NCI-H226 (cell line): ENCODE results near the gene RIPK3.
"Not testable (repeated sequence)": the region's sequence is repeated elsewhere in the genome, so short reads cannot be mapped to it uniquely, and the experiment has no call there.

Experiments used
- DNase-seq: peaks from one replicate; pipeline ENCODE4 v3.0.0-alpha.2; 2015

The RIPK3 gene

DNA sequence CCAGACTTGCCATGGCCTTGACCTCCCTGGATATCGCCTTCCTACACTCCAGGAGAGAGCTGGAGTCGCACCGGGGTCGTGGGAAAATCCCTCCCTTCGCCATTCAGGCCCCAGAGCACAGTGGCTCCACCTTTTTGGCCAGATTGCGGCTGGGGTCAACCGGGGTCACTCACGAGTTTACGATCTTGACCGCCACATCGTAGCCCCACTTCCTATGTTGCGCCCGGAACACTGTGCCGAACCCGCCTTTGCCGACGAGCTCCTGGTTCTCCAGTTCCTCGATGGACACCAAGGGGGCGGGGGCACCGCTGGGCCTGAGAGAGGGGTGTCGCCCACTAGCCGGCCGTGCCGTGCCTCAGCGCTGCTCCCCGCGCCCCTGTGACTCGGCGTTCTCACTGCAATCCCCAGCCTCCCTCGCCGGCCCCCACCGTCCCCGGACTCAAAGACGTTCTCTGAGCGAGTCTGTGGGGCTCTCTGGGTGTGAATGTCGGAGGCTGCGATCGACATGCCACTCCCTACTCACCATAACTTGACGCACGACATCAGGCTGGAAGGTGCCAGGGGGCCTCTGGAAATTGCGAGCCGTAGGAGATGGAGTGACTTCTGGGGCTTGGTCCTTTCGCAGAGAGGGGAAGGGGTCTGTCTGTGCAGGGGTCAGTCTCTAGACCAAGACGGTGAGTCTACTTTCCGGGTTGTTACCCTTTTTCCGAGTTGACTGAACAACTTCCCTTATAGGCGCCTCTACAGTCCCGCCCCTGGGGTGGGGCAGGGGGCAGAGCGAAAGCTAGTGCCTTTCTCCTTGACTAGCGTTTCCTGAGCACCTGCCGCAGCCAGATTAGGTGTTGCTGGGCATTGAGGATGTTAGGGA is at the start of gene RIPK3:
Gene RIPK3 (minus strand): TSS at position 708 of the 868 bp plus-strand sequence. CDS start 165 bp downstream, at position 543.
- DNase-seq, result no peak

DNA sequence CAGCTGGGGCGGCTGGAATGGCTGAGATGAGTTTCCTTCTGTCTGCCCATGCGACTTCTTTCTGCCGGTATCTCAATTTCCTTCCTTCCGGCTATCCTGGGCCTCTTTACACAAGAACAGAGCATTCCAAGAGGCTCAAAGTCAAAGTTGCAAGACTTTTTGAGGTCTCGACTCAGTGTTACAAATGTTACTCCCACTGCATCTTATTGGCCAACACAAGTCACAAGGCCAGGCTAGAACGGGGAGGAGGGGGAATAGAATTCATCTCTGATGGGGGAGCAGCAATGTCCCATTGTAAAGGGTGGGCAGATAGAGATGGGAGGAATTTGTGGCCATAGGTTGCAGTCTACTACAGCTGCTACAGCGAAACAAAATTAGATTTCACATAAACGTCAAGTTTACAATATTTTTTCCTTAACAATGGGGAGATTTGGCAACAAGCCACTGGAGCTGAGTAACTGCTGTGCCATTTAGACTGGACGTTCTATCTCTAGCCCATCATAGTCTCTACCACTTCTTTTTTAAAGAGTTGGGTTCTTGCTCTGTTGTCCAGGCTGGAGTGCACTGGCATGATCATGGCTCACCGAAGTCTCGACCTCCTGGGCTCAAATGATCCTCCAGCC is 49.5 kb upstream of the RIPK3 start:
- DNase-seq, result peak; percentile 7

DNA sequence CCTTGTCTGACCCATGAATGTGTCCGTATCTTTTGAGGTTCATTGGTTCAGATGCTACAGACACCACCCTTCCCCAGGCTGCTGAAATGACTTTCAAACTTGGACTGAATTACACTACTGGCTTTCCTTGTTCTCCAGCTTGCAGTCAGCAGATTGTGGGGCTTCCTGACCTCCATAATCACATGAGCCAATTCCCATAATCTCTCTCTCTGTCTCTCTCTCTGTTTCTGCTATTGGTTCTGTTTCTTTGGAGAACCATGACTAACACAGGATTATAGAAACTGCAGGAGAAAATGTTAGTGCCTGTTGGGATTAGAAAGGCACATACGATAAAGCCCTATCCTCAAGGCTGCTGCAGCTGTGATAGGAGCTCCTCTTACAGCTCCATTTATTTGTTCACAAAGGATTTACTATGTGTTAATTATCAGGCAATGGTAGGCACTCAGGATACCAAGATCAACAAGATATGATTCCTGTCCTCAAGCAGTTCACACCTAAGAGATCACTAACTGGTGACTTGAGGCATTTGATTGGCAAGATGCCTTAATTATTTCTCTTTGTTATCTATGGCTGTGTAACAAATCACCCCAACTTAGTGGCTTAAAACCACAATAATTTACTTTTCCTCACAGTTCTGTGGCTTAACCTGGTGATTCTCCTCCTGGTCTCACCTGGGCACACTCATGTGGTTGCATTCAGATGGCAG is 48.8 kb upstream of the RIPK3 start:
- DNase-seq, result no peak

DNA sequence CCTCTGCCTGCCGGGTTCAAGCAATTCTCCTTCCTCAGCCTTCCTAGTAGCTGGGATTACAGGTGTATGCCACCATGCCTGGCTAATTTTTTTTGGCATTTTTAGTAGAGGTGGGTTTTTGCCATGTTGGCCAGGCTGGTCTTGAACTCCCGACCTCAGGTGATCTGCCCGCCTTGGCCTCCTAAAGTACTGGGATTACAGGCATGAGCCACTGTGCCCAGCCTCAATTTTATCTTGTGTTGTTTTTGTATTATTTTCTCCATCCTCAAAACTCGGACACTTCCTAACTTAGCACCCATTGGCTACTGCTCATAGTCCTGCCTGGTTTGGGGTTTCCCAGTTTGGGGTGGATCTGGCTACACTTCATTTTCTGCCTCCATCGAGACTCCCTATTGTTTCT is 47.8 kb upstream of the RIPK3 start:
- DNase-seq, result not testable (repeated sequence)

DNA sequence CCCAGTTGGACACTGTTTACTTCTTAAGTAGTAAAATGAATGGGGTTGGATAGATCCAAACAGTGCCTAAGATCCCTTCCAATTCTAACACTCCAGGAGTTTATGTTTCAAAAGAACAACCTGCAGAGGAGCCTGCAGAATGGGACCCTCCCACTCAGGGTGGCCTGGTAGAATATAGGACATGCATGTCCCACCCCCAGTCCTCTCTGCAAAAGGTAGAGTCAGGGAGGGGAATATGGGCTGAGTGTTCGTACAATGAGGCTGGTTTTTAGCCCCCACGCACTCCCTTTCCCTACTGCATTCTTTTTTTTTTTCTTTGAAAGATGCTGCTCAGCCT is 47.2 kb upstream of the RIPK3 start:
- no peak for DNase-seq

DNA sequence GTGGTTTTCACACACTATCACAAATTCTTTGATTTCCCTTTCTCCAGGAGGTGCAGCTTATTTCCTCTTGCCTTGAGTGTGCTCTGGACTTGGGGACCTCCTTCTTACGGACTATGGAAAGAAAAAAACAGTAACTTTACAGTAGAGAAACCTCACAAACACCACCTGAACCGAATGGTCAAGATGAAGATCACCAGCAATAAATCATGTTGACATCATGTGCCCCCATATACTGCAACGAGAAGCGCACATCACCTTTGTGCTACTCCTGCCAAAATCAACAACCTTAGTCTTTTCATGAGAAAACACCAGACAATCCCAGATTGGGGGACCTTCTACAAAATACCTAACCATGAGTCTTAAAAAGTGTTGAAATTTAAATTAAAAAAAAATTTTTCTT is 45.7 kb upstream of the RIPK3 start:
- no peak for DNase-seq

DNA sequence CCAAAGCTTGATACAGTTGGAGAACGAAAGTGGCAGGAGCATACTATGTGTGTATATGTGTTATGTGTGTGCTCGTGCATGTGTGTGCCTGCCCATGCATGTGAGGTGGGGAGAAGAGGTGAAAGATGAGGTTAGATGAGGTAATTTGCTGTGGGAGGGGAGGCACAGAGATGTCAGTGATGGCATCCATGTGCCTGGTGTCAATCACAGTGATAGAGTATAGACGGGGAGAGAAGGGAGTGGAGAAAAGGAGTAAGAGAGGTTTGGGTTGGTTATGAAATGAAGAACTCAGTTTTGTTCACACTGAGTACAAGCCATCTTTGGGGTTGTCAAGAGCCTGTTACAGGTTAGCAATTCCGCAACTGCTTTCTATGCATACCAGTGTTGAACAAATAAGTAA is 44.4 kb upstream of the RIPK3 start:
- DNase-seq, result no peak

DNA sequence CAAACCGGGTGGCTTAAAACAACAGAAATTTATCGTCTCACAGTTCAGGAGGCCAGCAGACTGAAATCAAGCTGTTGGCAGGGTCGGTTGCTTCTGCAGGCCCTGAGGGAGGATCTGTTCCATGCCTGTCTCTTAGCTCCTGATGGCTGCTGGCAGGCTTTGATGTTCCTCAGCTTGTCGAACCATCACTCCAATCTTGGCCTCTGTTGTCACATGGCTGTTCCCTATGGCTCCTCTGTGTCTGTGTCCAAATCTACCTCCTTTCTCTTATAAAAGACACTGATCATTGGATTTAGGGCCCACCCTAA is 42.2 kb upstream of the RIPK3 start:
- no peak for DNase-seq

DNA sequence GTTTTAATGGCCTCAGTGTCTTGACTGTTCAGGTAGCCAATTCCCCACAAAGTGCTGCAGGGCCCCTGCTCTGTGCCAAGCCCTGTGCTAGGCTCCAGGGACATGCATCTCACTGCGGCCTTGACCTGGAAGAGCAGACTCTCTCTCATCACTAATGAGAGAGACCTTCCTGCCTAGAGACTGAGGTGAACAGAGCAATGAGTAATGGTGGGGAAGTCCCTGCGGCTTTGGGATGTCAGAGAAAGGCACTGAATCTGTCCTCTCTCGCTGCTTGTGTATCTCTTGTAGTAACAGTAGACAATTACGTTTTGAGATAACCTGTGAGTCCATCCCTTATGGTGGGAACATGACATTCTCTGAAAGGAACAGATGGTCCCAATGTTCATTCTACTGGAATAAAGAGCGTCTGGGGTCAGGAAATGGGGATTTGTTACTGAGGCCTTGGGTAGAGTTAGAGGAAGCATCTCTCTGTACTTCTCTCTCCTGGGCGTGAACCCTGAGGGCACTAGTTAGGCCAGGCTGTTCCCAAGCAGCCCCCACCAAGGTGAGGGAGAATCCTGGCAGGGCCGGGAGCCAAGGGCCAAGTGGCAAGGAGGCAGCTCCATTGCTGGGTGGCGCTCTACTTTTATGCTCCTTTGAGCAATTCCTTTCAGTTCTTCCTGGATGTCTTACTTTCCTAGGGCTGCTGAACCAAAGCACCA is 41.7 kb upstream of the RIPK3 start:
- DNase-seq, result no peak

DNA sequence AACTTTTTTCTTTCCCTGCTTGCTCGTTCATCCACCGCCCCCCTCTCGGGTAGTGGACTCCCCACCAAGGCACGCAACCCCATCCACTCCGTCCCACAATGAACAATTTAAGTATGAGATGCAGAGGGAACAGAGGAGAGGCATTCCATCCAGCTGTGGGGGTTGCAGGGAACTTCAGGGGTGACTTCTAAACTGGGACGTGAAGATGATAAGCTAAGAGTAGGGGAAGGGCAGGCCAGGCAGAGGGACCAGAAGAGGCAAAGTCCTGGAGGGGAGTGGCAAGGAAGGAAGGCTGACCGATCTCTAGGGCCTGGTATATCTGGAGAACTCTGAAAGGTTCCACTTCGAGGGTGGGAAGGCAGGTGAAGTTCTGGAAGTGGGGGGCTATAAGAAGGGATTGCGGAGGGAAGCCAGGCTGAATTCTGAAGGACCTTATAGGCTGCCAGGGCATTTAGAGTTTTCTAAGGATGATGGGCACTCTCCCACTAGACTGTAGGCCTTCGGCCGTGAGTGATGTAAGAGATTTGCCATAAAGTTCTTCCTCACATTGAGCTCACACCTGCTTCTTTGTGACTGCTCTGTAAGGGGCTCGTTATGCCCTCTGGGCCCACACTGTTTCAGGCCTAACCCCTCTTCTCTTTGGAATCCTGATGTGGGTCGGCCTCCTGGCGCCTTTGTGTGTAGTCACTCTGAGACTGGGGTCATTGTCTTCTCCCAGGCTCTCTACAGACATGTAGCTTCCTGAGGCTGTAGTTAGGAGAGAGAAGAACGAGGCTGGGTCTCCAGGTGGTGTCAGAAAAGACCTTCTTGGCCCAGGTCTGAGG is 40.3 kb upstream of the RIPK3 start:
- DNase-seq, result no peak

DNA sequence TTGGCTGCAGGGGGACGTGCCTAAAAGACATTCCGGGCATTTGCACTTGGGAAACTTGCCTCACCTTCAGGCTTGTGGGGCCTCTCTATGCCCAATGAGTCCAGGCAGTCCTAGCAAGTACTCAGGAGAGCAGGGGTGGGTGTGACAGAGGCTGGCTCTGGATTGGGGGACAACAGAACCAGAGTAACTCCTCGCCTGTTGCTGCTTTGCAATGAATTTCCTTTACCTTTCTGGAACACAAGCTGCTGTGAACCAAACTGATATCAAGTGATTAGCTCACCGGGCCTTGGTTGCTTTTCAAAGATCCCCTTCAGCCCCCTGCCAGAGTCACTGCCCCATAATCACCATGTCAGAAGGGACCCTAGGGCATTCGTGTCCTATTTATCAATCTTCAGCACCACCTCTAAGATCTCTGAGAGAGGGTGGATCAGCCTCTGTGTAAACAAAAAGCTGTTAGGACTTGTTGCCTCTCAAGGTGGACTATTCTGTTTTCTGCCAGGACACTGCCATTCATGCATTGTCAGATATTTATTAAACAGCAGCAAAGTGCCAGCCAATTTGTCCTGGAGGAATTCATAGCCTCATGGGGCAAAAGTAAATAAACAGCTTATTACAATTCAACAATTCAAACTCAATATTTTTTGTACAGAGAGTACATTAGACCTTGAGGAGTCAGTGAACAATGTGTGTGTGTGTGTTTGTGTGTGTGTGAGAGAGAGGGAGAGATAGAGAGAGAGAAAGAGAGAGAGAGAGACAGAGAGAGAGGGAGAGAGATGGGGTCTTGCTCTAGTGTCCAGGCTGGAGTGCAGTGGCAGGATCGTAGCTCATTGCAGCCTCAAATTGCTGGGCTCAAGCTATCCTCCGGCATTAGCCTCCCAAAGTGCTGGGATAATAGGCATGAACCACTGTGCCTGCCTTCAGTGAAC is 39.5 kb upstream of the RIPK3 start:
- no peak for DNase-seq

DNA sequence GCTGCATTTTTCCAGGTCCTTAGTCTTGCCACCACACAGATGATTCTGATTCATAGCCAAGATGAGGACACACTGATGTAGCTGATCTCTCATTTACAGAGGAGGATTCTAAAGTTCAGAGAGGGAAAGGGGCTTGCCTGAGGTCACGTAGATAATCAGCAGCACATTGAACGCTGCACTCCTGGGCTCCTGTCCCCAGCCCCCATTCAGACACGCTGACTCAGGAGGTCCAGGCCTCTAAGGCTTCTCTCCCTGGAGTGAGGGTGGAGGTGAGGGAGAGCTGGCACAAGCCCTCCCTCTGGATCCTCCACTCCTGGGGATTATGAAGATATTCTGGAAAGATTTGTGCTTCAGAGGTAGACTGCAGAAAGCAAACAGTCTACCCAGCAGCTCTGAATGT is 38.5 kb upstream of the RIPK3 start:
- no peak for DNase-seq

DNA sequence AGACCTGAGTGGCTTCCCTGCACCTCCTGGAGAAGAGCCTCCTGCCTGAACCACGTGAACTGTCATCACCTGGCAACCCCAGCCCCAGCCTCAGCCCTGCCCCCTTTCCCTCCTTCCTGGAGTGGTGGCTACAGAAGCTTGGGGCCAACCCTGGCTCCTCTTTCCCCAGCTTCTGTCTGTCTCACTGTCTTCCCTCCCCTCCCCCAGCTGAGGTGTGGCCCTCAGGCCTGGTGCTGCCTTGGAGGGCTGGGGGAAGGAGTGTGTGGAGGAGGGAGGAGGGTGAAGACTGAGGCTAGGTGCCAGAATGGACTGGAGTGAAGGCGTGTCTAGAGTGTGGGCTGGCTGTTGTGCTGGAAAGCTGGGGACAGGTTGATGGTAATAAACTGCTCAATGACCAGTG is 37.9 kb upstream of the RIPK3 start:
- peak; percentile 11 for DNase-seq

DNA sequence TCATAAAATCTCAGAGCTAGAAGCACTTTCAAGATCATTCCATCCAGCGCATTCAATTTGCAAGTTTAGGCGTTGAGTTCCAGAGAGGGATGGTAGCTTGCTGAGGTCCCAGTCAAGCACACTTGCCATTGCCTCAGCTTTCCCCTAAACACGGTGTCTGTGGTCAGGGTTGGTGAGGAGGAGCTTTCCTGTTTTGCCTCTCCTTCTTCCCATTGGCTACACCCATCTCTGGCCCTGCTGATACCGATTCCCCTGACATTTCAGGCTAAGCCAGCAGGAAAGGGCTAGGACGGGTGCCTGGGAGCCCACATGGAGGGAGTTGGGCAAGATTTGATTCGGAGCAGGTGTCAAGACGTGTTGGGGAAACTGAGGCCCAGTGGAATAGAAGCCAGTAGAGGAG is 37.3 kb upstream of the RIPK3 start:
- DNase-seq, result no peak

DNA sequence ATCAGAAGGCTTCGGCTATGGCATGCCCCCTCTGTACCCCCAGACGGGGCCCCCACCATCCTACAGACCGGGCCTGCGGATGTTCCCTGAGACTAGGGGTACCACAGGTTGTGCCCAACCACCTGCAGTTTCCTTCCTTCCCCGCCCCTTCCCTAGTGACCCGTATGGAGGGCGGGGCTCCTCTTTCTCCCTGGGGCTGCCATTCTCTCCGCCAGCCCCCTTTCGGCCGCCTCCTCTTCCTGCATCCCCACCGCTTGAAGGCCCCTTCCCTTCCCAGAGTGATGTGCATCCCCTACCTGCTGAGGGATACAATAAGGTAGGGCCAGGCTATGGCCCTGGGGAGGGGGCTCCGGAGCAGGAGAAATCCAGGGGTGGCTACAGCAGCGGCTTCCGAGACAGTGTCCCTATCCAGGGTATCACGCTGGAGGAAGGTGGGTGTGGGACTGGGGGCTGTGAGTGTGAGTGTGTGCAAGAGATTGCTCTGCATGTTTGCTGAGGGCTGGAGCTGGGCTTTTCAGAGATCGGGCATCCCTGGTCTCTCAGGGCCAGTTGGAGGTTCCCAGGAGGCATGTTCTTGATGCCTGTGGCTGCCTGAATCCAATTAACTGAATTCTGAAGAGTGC is 36.8 kb upstream of the RIPK3 start:
- DNase-seq, result no peak

DNA sequence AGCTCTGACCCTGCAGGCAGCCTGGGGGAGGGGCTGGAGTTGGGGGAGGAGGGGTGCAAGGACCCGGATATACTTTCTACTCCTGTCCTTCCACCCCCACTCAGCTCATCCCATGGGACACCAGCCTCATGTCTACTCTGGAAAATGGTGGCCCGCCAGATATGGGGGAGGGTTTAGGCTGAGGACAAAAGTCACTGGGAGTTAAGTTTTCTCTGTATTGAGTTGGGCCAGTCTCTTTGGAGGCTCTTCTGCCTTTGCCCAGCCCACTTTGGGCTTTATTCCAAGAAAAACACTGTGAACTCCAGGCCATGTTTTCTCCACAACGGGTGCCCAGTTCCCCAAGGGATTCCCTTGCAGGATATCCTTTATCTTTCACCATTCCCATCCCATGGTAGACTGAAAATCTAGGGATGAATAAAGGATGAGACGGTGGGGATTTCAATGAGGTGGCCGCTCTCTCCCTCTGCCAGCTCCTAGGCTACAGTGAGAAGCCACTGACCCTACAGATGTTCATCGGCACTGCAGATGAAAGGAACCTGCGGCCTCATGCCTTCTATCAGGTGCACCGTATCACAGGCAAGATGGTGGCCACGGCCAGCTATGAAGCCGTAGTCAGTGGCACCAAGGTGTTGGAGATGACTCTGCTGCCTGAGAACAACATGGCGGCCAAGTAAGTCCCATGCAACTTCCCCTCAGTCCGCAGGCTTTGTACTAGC is 33.1 kb upstream of the RIPK3 start:
- DNase-seq, result no peak

DNA sequence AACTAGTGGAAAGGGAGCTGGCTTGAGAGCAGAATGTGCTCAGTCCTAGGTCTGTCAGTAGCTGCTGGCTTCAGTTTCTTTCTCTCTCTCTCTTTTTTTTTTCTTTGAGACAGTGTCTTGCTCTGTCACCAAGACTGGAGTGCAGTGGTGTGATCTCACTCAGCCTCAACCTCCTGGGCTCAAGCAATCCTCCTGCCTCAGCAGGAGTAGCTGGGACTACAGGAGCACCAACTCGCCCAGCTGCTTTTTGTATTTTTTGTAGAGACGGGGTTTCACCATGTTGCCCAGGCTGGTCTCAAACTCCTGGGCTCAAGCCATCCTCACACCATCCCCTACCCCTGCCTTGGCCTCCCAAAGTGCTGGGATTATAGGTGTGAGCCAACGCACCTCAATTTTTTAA is 31.8 kb upstream of the RIPK3 start:
- DNase-seq, result not testable (repeated sequence)

DNA sequence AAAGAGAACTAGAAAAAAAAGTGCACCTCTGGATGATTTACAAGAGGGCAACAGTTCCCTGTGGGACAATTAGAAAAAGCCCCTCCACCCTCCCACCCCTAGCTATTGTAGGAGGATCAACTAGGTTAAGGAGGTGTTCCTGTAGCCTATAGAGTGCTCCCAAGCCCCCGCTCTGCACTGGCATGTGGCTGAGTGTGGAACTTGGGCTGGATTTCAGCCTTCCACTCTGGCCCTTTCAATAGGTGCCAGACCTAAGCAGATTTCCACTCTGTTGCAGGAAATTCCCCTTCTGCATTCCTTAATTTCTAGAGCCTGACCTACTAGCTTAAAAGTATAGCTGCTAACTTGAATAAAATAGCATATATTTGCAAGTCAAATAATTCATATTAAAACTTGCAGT is 31.0 kb upstream of the RIPK3 start:
- DNase-seq, result no peak

DNA sequence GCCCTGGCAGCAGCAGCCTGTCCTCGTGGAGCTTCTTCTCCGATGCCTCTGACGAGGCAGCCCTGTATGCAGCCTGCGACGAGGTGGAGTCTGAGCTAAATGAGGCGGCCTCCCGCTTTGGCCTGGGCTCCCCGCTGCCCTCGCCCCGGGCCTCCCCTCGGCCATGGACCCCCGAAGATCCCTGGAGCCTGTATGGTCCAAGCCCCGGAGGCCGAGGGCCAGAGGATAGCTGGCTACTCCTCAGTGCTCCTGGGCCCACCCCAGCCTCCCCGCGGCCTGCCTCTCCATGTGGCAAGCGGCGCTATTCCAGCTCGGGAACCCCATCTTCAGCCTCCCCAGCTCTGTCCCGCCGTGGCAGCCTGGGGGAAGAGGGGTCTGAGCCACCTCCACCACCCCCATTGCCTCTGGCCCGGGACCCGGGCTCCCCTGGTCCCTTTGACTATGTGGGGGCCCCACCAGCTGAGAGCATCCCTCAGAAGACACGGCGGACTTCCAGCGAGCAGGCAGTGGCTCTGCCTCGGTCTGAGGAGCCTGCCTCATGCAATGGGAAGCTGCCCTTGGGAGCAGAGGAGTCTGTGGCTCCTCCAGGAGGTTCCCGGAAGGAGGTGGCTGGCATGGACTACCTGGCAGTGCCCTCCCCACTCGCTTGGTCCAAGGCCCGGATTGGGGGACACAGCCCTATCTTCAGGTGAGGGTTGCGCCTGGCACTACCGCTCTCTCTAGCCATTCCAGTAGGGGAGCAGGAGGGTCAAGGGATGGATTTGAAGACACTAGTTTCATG is 30.3 kb upstream of the RIPK3 start:
- no peak for DNase-seq

DNA sequence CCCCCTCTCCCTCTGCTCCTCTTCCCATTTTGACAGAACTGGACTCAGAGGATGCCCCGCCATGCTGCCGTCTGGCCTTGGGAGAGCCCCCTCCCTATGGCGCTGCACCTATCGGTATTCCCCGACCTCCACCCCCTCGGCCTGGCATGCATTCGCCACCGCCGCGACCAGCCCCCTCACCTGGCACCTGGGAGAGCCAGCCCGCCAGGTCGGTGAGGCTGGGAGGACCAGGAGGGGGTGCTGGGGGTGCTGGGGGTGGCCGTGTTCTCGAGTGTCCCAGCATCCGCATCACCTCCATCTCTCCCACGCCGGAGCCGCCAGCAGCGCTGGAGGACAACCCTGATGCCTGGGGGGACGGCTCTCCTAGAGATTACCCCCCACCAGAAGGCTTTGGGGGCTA is 29.7 kb upstream of the RIPK3 start:
- DNase-seq, result no peak
